KMS-11 (cell line): ENCODE results near the gene TOR4A.
A peak's percentile ranks its signal among the peaks of the same experiment; 100 is the strongest.
"Not testable (repeated sequence)": the region's sequence is repeated elsewhere in the genome, so short reads cannot be mapped to it uniquely, and the experiment has no call there.

Experiments used
- H2AFZ ChIP-seq: fragments of 200-600 bp; sonication (generic); 2 replicates; pipeline ENCODE4 v1.6.1; 2016; ENCODE audit warnings: antibody characterized with exemption, mixed run types, low read depth
- H3K27ac ChIP-seq: fragments of 200-600 bp; sonication (generic); 2 replicates; pipeline ENCODE4 v1.6.1; 2016; ENCODE audit warnings: mild to moderate bottlenecking, mixed run types
- H3K27me3 ChIP-seq: fragments of 200-600 bp; sonication (generic); 2 replicates; pipeline ENCODE4 v1.6.1; 2017; ENCODE audit warnings: mild to moderate bottlenecking, low read depth, mixed run types, moderate library complexity; ENCODE audit not compliant: insufficient read depth
- H3K36me3 ChIP-seq: fragments of 200-600 bp; sonication (generic); 2 replicates; pipeline ENCODE4 v1.6.1; 2017; ENCODE audit warnings: mild to moderate bottlenecking, mixed run types; ENCODE audit not compliant: insufficient read depth
- H3K4me1 ChIP-seq: fragments of 200-600 bp; sonication (generic); 2 replicates; pipeline ENCODE4 v1.6.1; 2016; ENCODE audit warnings: mild to moderate bottlenecking, low read depth, mixed run types; ENCODE audit not compliant: poor library complexity, severe bottlenecking
- H3K4me2 ChIP-seq: fragments of 200-600 bp; sonication (generic); 2 replicates; pipeline ENCODE4 v1.7.0; 2016; ENCODE audit warnings: mild to moderate bottlenecking, mixed run types
- H3K4me3 ChIP-seq: fragments of 200-600 bp; sonication (generic); IDR thresholded peaks from 2 replicates; pipeline ENCODE4 v1.6.1; 2017; ENCODE audit warnings: low read depth, low read length, mixed read lengths; ENCODE audit not compliant: insufficient read depth
- H3K79me2 ChIP-seq: fragments of 200-600 bp; sonication (generic); 2 replicates; pipeline ENCODE4 v1.6.1; 2016; ENCODE audit warnings: low read depth, mixed run types; ENCODE audit not compliant: insufficient read depth
- H3K9ac ChIP-seq: fragments of 200-600 bp; sonication (generic); 2 replicates; pipeline ENCODE4 v1.6.1; 2016; ENCODE audit warnings: mild to moderate bottlenecking, mixed run types
- H4K20me1 ChIP-seq: fragments of 200-600 bp; sonication (generic); 2 replicates; pipeline ENCODE4 v1.6.1; 2016; ENCODE audit warnings: mild to moderate bottlenecking, mixed run types; ENCODE audit not compliant: insufficient read depth
- CTCF ChIP-seq: fragments of 200-600 bp; sonication (generic); conservative IDR thresholded peaks from 2 replicates; pipeline ENCODE4 v1.6.1; 2017; ENCODE audit warnings: low read depth, mild to moderate bottlenecking, antibody characterized with exemption, low read length, moderate library complexity, mixed read lengths

Gene TOR4A

GRCh38 chr9:137254624-137255447 lies 22.7 kb upstream of the TOR4A start, which contains the start of gene NELFB:
TSS of gene NELFB (plus strand) at chr9:137255327.
- Histone ChIP-seq H3K4me2 (peak within 1 kb of the TSS; percentile 82), H3K36me3 (no peaks in the 10 kb centered on the region), H2AFZ (peak within 1 kb of the TSS; percentile 99), H3K27me3 (no peaks in the 10 kb centered on the region), H3K27ac (peak within 1 kb of the TSS; percentile 65), H3K79me2 (peaks cover 15% of the 10 kb centered on the region), H4K20me1 (no peaks in the 10 kb centered on the region), H3K9ac (peak within 1 kb of the TSS; percentile 71), H3K4me1 (peaks cover 17% of the 10 kb centered on the region), H3K4me3 (no peak within 1 kb of the TSS)
- TF ChIP-seq CTCF = no peak

- H2AFZ ChIP-seq = peak overlapping the region; percentile 78
- H3K4me2 ChIP-seq = peak overlapping the region; percentile 74
- peak overlapping the region; percentile 65 for H3K27ac ChIP-seq
Measured at GRCh38 chr9:137255448-137256114, 21.9 kb upstream of the TOR4A start.

GRCh38 chr9:137256362-137256761 lies 21.2 kb upstream of the TOR4A start:
- no peak overlapping the region for H3K4me3 ChIP-seq
- H4K20me1 ChIP-seq = no peaks in the 10 kb centered on the region
- peak overlapping the region; percentile 74 for H3K4me2 ChIP-seq
- no peak overlapping the region for H3K27ac ChIP-seq
- H3K27me3 ChIP-seq = no peaks in the 10 kb centered on the region
- no peaks in the 10 kb centered on the region for H3K36me3 ChIP-seq
- peaks cover 15% of the 10 kb centered on the region for H3K79me2 ChIP-seq
- H3K4me1 ChIP-seq = peaks cover 17% of the 10 kb centered on the region
- no peak overlapping the region for H2AFZ ChIP-seq
- H3K9ac ChIP-seq = no peak overlapping the region
- no peak for TF ChIP-seq CTCF

More at GRCh38 chr9:137255448-137256114, 21.9 kb upstream of the TOR4A start:
- Histone ChIP-seq H3K9ac (peak overlapping the region; percentile 71), H3K79me2 (peaks cover 15% of the 10 kb centered on the region), H4K20me1 (no peaks in the 10 kb centered on the region), H3K36me3 (no peaks in the 10 kb centered on the region), H3K27me3 (no peaks in the 10 kb centered on the region), H3K4me3 (no peak overlapping the region), H3K4me1 (peaks cover 17% of the 10 kb centered on the region)
- TF ChIP-seq CTCF = no peak

GRCh38 chr9:137256856-137257255 lies 20.7 kb upstream of the TOR4A start:
- Histone ChIP-seq H3K4me2 (no peak overlapping the region; the same call in 1 of the 2 replicates), H2AFZ (no peak overlapping the region), H3K4me1 (peaks cover 17% of the 10 kb centered on the region), H4K20me1 (no peaks in the 10 kb centered on the region), H3K4me3 (no peak overlapping the region), H3K9ac (no peak overlapping the region), H3K27me3 (no peaks in the 10 kb centered on the region), H3K79me2 (peaks cover 15% of the 10 kb centered on the region), H3K27ac (no peak overlapping the region), H3K36me3 (no peaks in the 10 kb centered on the region)
- TF ChIP-seq CTCF = no peak

- H3K27ac ChIP-seq, H4K20me1 ChIP-seq, H3K4me2 ChIP-seq, H3K27me3 ChIP-seq, H3K4me3 ChIP-seq, H3K79me2 ChIP-seq, H3K36me3 ChIP-seq, H3K4me1 ChIP-seq, H3K9ac ChIP-seq, H2AFZ ChIP-seq: not testable (repeated sequence)
Measured at GRCh38 chr9:137262173-137262908, 15.2 kb upstream of the TOR4A start.
